NOMO-1 treated with DMSO at 0.1 percent for 48 hours (cell line): ENCODE results near the gene BHLHA15.
"Not testable (repeated sequence)": the region's sequence is repeated elsewhere in the genome, so short reads cannot be mapped to it uniquely, and the experiment has no call there.

Experiments
- DNase-seq: peaks from one replicate; lab custom pipeline; 2025; ENCODE audit not compliant: unreplicated experiment; lab: John Stamatoyannopoulos, UW

BHLHA15 gene

DNA sequence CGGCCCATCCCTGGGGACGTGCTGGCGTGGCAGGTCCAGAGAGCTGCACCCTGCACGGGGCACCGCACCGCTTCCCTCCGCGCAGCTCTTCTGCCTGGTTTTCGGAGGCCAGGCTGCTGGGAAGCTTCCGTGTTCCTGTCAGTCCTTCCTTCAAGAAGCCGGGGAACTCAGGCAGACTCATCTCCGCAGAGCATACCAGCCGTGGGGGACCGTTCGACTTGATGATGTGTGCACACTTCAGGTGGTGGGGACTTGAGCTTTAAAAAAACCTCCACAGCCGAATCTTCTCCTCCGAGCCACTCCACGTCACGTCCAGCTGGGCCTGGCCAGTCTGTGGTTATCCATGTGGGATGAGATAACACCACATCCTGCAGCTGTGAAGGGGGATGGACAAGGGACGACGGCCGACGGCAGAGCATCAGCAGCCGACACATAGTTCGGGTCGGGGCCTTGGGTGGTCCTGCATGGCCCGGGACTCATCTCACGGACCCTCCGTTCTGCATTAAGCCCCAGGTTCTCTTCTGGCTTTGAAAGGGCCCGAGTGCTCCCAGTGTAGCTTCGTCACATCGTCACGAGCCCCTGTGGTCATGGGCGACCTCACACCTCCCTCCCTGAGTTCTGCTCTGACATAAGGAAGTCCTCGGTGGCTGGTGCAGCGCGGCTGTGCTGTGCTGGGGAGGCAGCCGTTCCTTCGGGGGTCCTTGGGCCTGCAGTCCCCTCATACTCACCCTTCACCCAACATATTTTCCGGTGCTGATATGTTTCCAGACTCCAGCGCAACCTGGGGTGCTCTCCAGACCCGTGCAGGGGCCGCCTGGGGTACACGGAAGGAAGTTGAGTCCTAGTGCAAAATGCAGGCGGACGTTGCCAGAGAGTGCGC, 4.5 kb upstream of the BHLHA15 start:
- DNase-seq: no peak

DNA sequence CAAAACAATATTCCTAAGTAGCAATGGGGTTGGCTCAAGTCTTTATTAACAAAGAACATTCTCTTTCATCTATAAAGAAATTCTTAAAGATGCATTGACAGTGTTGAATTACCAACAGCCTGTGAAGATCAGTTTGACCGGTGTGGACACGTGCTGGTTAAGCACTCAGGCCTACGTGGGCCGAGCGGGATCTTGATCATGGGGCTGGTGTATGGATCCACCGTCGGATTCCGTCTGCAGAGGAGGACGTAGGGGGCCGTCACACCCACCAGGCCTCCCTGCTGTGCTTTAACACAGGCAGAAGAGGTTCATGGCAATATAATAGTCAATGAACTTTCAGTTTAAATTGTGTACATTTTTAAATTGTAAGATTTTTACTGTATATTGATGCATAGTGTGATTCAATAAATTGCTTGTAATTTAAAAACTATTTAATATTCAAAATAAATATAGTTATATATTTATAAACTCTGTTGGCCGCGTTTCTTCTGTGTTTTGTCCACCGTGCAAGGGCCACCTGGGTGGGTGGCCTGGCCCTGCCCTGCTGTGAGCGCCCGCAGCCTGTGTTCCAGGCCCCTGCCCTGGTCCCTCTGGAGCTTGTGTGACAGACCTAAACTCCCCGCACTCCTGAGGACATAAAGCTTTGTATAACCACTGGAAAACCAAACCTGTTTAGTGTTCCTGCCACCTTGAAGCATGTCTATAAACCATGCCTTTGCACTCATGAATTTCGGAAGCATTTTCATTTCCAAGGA, 1.9 kb upstream of the BHLHA15 start:
- no peak for DNase-seq

DNA sequence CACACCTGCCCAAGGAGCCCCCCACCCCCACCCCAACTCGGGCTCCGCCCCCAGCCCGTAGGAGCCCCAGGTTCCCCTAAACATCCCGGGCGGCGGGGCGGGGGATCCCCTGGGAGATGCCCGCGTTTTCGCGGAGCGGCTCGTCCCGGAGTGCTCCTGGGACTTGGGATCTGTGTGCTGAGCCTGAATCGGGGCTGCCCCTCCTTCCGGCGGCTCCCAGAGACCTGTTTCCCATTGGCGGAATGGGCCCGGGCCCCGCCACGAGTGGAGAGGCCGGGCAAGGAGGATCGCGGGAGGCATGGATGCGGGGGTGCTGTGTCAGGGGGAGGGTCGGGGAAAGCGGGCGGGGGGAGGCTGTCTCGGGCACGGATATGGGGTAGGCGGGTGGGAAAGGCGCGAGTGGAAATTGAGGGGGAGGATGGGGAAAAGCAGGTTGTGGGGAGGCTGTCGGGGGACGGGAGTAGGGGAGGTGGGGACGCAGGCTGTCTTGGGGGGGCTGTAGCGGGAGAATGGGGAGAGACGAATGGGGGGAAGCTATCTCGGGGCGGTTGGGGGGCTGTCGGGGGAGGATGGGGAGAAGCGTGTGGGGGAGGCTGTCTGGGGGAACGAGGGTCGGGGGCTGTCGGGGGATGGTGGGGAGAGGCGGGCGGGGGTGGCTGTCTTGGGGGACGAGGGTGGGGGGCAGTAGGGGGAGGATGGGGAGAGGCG, 572 bp upstream of the BHLHA15 start:
- no peak for DNase-seq

DNA sequence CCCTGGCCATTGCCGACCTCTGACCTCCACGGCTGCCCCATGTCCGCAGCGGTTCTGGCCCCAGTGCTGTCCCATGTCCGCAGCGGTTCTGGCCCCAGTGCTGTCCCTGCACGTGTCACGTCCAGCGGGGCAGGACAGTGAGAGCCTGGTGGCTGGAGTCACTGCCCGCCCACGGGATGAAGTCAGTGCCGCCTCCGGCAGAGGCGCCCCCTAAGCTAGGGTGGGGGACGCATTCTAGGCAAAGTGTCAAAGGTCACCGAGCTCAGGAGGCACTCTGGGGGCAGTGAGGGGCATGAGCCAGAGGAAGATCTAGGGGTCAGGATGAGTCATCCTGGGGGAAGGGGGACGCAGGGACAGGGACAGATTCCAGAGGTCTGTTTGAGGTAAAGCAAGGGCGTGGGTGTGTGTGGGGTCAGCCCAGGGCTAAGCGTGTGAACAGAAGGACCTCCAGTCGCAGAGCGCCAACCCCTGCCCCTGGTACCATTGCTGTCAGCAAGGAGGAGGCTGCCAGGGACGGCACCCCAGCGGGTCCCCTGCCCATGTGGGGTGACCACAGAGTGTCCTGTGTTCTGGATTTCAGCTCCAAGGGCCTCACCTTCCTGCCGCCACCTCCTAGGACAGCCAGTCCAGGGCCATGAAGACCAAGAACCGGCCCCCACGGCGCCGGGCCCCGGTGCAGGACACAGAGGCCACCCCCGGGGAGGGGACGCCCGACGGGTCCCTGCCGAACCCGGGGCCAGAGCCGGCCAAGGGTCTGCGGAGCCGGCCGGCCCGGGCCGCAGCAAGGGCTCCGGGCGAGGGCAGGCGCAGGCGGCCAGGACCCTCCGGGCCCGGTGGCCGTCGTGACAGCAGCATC, 665 bp downstream of the BHLHA15 start:
- DNase-seq: no peak

DNA sequence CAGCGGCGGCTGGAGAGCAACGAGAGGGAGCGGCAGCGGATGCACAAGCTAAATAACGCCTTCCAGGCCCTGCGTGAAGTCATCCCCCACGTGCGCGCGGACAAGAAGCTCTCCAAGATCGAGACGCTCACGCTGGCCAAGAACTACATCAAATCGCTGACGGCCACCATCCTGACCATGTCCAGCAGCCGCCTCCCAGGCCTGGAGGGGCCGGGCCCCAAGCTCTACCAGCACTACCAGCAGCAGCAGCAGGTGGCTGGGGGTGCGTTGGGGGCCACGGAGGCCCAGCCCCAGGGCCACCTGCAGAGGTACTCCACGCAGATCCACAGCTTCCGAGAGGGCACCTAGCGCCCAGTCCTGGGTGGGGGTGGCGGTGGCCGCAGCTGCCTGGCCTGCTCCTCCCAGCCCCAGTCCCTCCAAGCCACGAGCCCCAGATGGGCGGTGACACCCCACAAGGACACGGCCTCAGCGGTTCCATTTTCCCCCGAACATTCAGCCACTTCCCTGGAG, 1.3 kb downstream of the BHLHA15 start:
- DNase-seq: no peak

DNA sequence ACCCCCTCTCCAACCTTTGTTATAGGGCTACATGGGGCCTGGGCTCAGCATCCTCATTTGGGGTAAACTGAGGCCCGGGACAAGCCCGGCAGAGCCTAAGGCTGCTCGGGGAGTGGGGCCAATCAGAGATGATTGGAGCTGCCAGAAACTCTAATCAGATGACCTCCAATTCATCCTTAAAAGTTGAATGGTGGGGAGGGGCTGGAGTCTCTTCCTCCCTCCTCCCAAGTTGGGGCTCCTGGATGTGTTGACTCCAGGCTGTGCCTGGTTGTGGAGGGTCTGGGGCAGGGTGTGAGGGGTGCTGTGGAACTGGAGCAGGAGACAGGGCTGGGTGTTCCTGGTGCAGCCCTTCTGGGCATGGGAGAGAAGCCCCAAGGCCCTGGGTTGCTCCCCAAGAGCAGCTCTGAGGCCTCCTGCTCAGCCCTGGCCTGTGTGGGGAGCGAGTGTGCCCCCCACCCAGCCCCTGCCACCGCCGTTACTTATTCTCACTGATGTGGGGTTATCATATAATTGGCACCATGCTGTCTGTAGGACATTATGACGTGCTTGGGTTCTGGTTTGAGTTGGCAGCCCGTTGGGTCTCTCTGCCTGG, 2.2 kb downstream of the BHLHA15 start:
- no peak for DNase-seq

DNA sequence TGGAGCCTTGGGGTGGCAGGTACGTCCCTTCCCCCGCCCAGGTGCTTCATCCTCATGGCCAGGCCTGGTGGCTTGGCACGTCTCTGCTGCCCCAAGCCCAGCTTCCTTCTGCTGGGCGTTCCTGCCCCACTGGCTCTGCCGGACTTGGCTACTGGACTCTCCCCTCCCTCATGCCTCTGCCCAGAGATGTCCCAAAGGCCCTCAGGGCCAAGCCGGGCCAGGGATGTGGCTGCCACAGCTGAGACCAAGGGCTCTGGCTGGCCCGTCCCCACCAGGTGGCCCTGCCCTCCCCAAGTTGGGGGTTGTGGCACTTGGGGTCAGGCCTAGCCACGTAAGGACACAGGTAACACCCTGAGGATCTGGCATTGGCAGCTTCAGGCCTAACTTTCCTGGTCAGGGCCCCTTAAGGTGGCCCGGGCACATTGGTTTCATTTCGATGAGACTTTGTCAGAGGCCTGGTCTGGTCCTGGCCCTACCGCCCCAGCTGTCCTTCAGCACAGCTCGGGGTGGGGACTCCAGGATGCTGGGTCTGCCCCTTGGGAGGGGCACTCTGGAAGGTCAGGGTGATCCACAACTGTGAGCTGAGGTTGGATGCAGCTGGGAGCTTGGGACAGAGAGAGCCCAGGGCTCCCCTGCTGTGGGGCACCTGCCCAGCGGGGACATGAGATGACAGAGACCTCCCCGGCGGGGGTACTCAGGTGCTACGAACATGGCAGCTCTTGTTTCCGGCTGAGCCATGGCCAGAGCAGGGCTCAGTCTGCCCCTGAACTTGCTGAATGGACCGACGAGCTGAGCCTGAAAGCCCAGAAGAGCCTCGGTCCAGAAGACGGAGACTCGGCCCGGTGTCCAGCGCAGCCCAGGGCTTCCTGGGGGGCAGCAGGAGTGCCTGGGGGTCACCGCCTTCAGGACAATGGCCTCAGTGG, 2.9 kb downstream of the BHLHA15 start:
- DNase-seq: no peak

DNA sequence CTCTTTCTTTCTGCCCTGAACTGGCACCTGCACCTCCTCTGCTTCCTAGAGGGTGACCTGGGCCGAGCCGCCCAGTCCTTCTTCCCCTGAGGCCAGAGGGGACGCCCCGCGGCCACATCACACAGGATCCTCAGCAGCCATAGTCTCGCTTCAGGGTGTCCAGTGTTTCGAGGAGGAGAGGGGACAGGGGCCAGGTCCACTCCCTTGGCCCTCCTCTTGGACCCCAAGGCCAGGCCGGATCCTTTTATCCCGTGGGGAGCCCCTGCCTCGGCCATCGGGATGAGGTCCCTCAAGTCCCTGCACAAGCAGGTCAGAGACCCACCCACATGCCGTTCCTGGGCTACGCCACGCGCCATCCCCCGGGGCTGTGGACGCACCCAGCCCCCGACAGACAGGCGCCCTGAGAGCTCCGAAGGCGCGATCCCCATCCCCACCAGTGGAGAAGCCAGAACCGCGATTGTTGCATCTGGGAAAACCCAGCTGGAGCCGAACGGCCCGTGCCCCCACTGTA, 3.6 kb downstream of the BHLHA15 start:
- DNase-seq: no peak

DNA sequence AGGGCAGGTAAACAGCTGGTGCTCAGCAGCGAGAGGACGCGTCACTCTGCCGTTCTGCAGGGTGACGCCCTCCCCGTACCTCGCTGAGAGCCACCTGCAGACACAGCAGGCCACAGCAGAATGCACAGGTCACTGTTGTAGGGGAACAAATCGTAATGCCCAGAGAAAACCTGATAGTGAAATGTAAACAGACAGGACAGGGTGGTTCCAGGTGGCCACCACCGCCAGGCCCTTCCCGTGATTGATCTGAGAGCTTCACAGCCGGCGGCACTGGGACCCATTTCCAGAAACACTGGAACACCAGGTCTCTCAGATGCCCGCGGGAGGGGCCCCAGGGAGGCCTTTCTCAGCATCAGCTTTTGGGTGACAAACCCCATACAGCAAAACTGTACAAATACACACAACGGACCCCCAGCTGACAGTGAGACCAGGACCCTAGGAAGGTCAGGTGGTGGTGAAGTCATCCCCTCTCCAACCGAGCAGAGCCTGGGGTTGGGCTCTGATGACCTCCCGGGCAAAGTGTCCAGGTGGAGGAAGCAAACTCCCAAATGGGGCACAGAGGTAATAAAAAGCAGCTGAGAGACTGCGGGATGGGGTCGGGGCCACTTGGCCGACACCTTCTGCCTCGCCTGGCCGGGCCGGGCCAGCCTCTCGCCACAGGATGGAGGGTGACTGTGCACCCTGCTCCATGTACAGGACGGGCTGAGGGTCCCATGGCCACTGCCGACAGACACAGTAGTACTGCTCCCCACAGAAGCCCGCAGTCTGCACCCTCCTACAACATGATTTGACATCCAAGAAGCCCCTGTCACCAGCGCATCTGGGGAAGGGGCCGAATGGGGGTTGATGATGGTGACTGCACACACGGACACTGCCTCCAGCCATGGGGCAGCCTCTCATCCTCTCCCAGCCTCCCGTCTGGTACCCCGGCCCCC, 4.6 kb downstream of the BHLHA15 start:
- DNase-seq: no peak

DNA sequence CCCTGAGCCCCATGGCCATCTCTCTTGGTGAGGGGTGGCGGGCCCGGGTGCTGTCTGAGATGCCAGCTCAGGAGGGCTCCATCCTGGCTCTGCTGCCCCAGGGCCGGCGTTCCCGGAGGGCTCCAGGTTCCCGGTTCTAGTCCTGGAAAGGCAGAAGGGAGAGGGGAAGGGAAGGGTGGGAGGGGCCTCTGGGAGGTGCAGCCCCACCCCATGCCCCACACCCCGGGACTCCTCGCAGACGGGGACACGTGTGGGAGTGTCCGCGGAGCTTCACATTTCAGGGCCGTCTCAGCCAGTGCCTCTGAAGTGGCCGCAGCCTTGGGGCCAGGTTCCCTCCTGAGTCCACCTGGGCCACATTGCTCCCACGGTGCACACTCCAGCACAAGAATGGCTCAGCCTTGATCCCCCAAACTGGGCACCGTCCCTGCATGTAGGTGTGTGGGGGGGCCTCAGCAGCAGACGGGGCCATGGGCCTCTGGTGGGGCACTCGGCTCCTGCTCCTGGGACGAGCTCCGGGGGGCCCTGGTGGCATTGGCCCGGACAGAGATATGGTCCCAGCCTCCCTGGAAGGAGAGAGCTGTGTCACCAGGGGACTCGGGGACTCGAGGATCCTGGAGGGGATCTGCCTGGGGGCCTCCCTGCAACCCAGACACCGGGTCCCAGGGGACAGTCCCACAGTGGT, 5.8 kb downstream of the BHLHA15 start:
- DNase-seq: no peak

DNA sequence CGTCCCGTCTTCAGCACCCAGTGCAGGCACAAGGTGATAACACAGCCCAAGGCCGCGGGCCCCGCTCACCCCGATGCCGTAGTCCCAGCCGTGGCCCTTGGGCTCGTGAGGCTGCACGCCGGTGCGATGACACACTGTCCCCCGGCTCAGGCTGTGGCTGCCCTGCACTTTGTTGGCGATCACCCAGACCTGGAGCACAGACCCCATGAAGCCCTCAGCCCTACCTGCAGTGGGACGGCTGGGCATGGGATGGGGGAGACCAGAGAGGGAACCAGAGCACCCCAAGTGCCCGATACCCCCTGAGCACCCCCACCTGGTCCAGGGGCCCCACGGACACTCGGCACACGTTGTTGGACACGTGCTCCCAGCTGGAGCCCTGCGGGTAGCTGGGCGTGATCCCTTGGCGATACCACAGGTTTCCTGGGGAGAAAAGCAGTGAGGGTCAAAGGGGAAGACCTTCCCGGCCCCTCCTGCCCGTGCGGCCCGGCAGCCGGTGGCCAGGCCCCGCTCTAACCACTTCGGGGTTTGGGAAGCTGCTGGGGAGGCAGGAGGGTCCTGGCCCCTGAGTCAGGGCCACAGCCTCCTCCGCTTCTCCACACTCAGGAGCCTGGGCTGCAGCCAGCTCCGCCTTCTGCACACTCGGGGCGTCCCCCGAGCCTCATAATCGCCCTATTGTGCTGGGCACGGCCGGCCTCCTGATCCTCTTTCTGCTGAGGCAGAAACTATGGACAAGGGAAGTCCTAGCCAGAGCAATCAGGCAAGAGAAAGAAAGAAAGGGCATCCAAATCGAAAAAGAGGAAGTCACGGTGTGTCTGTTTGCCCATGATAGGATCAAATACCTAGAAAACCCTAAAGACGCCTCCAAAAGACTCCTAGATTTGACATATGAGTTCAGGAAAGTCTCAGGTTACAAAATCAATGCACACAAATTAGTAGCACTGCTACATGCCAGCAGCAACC, 6.7 kb downstream of the BHLHA15 start:
- DNase-seq: peak; percentile 80

DNA sequence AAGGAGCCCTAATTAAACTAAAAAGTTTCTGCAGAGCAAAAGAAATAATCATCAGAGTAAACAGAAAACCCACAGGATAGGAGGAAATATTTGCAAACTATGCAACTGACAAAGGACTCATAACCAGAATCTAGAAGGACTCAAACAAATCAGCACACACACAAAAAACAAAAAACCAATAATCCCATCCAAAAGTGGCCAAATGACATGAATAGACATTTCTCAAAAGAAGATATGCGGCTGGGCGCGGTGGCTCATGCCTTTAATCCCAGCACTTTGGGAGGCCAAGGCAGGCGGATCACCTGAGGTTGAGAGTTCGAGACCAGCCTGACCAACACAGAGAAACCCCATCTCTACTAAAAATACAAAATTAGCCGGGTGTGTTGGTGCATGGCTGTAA, 8.1 kb downstream of the BHLHA15 start:
- not testable (repeated sequence) for DNase-seq

DNA sequence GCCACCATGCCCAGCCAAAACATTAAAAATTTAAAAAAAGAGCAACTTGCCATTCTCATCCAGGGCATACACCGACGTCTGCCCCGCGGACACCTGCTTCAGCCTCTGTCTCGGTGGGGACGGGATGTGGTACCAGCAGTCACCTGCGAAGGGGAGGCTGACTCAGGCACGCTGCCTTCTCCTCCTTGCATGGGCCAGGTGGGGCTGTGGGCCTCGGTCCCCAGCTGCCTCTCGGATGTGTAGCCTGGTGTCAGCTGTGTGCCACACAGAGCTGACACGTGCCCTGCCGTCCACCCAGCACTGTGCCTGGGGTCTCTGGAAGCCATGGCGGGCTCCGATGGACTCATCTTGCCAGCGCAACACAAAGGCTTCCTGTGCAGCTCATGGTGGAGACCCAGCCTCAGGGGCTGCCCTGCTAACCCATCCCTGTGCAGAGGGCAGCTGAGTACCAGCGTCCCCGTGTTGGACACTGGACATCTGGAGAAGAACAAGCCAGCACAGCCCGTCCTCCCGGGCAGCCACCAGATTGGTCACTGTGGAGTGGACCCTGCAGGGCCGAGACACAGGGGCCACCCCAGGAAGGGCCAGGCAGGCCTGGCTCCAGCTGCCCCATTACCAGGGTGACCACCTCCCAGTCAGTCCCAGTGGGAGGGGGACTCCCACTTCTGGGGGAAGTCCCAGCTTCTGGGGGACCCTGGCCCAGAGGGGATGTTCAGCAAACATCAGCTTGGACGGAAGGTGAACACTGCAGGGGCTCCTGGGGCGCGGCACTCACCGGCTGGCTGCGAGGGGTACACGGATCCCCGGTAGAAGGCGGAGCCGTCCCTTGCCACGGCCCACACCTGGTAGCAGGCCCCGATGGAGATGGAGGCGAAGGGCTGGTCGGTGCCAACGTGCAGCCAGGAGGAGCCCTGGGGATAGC, 10.6 kb downstream of the BHLHA15 start:
- DNase-seq: no peak

DNA sequence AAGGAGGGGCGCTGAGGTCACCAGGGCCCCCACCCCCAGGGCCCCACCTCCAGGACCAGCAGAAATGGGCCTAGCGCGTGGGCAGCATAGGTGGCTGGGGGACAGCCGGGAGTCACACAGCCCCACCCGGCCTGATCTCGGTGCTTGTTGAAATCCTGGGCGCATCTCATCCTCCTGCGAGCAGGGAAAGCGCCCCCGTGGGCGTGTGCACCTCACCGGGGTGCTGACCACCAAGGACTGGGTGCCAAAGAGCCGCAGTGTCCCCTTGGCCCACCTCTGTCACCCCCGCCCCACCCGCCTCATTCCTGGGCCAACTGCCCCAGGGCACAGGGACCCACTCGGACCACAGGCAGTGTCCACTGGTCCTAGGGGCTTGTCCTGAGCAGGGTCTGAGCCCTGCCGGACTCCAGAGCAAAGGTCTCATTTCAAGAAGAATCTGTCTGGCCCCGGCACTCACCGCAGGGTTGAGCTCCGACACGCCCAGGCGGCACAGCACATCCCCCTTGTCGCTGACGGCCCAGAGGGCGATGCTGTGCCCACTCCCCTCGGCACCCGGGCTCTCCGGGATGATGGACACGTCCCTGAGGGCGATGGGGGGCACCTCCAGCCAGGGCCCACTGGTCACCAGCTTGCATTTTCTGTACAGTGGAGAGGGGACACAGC, 11.4 kb downstream of the BHLHA15 start:
- DNase-seq: no peak
